ENCODE measurements around the gene PLA2G10.

GRCh38 chr16:14649816-14650215 lies 44.3 kb downstream of the PLA2G10 start:
- TF ChIP-seq CTCF (conservative IDR thresholded peaks at IDR 0.05) (no peak), ZFX (IDR thresholded peaks at IDR 0.05) (no peak)

Measured in C4-2B (cell line).